Gastroesophageal sphincter (tissue), 3 donors: ENCODE data around the gene SLC49A3.

Experiments
- EP300 ChIP-seq: sonication (generic); formaldehyde crosslinking; IDR thresholded peaks from one replicate; pipeline ENCODE4 v1.6.1; 2017; ENCODE audit warnings: antibody characterized with exemption, mild to moderate bottlenecking
- POLR2A ChIP-seq, 2 donors: fragments of 450-650 bp; IDR thresholded peaks; one replicate each; pipeline ENCODE4 v1.6.1; 2017; ENCODE audit warnings: antibody characterized with exemption in 2 of 2, mild to moderate bottlenecking in 2 of 2, moderate library complexity in 1 of 2
- POLR2AphosphoS5 ChIP-seq: sonication (generic); formaldehyde crosslinking; IDR thresholded peaks from one replicate; pipeline ENCODE4 v1.6.1; 2017; ENCODE audit warnings: antibody characterized with exemption
- TF ChIP-seq, protein P1 (sequence below), 4 experiments: fragments of 200-600 bp in 2 of 4; fragments of 450-650 bp in 2 of 4; sonication (generic) in 1 of 4; IDR thresholded peaks; one replicate each; pipeline ENCODE4 v1.5.1; 2017 to 2019; ENCODE audit warnings: antibody characterized with exemption in 4 of 4, mild to moderate bottlenecking in 2 of 4, moderate library complexity in 2 of 4

DNA sequence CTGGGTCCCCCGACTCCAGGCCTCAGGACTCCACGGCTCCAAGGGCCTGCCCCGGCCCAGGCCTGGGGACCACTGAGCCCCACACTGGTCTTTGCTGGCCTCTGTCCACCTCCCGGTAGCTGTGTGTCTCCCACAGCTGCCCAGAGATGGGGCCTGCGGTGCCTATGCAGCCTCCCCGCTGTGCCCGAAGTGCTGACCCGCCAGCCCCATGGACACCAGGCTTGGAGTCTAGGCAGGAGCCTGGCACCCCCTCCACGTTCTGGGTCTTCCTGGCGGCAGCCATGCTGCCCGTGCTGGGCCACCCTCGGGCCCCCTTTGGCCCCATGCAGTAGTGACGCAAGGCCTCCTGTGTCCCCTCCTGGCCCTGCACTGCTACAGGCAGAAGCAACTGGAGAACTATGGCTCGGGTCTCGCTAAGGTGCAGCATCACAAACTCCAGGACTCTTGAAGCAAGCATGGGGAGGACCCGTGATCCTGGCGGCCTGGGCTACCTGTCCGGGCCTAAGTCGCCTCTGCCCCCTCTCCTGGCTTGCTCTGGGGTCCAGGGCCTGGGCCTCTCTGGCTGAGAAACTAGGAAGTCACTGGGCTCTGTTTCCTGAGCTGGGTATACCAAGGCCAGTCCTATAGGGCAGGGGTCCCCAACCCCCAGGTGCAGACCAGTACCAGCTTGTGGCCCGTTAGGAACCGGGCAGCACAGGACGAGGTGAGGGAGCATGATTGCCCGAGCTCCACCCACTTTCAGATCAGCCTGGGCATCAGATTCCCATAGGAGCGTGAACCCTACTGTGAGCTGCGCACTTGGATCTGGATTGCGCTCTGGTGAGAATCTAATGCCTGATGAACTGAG lies 13.7 kb downstream of the SLC49A3 start:
- TF ChIP-seq, protein P1, sequence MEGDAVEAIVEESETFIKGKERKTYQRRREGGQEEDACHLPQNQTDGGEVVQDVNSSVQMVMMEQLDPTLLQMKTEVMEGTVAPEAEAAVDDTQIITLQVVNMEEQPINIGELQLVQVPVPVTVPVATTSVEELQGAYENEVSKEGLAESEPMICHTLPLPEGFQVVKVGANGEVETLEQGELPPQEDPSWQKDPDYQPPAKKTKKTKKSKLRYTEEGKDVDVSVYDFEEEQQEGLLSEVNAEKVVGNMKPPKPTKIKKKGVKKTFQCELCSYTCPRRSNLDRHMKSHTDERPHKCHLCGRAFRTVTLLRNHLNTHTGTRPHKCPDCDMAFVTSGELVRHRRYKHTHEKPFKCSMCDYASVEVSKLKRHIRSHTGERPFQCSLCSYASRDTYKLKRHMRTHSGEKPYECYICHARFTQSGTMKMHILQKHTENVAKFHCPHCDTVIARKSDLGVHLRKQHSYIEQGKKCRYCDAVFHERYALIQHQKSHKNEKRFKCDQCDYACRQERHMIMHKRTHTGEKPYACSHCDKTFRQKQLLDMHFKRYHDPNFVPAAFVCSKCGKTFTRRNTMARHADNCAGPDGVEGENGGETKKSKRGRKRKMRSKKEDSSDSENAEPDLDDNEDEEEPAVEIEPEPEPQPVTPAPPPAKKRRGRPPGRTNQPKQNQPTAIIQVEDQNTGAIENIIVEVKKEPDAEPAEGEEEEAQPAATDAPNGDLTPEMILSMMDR (IDR thresholded peaks at IDR 0.05): no peak
- TF ChIP-seq EP300 (no peak), POLR2AphosphoS5 (no peak), POLR2A (IDR thresholded peaks at IDR 0.05) (no peak)
